ENCODE results near the gene ZNF446. TPM values are rescaled to one million over a fixed set of nuclear protein-coding genes. Genes with fewer than 3 reads are reported as not detected.
A peak's percentile ranks its signal among the peaks of the same experiment; 100 is the strongest.

ZNF446 gene
- total and polyA plus RNA-seq, 10 of the 15 experiments (the other 5 are each of a cell fraction or from before 2014, with no cell fraction given) = 0.14 to 6.9 (median 4.1) TPM

DNA sequence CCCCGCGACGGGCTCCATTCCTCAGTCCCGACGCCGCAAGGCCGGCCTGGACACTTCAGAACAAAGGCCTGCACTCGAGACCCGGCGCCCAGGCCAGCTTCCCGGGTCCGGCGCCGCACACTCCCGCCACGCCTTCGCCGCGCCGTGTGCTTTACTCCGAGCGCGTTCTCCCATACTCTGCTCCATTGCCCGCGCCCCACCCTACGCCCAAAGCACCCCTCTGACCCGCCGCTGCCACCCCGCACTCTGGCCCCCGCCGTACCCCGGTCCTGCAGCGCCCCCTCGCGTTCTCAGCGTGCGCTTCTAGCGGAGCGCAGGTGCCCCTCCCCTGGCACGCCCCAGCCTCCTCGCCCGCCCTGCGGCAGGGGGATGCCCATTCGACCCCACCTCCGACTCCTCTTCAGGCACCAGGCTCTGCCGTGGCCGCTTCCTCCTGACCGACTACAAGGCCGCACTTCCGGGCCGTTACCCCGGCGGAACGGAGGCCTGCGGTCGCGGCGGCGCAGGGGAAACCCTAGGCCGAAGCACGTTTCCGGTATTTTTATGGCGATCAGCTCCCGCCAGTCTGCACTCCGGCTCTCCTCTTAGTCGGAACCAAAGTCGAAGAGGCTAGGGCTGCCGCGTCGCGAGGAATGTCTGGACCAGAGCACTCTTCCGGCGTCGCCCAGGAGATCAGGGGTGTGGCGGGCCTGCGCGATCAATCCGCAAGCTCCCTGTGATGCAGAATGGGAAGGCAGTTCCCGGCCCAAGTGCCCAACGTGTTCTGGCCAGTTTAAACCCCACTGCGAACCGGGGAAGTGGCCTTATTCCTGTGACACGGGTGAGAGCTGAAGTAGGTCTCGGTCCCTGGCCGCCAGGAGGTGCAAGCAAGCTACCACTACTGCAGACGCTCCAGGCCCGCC lies 43.5 kb downstream of the ZNF446 start, which contains the start of gene ZBTB45 (continued):
- TF ChIP-seq SP1 (IDR thresholded peaks at IDR 0.05; ENCODE audit: low read depth, low read length) (peak; percentile 84), TCF7 (IDR thresholded peaks at IDR 0.05; ENCODE audit: borderline replicate concordance) (no peak; the same call in 1 of the 2 replicates), ATF7 (IDR thresholded peaks at IDR 0.05; ENCODE audit: low read depth) (peak; percentile 74), ASH2L (IDR thresholded peaks at IDR 0.05; ENCODE audit: borderline replicate concordance, low read depth) (peak; percentile 72; the same call in 1 of the 2 replicates), PAX5 (IDR thresholded peaks at IDR 0.05; ENCODE audit: borderline replicate concordance, low read depth, low read length) (peak; percentile 34; the same call in 1 of the 2 replicates), SUPT20H (IDR thresholded peaks at IDR 0.05; ENCODE audit: borderline replicate concordance, control insufficient read depth, low read depth, low read length) (no peak), MYB (IDR thresholded peaks at IDR 0.05; ENCODE audit: borderline replicate concordance, low read depth, low read length) (no peak), SREBF2 (IDR thresholded peaks at IDR 0.05; ENCODE audit: low read length) (peak; percentile 48; the same call in 1 of the 2 replicates), CBFB (IDR thresholded peaks at IDR 0.05; ENCODE audit: low read depth) (peak; percentile 91), HCFC1 (IDR thresholded peaks at IDR 0.05; ENCODE audit: low read length) (peak; percentile 94), POLR2A (IDR thresholded peaks at IDR 0.05; ENCODE audit: low read depth, low read length) (peak; percentile 89), SMAD1 (IDR thresholded peaks at IDR 0.05; ENCODE audit: low read depth, partially characterized antibody) (peak; percentile 73), ZNF217 (IDR thresholded peaks at IDR 0.05) (peak; percentile 73), TARDBP (IDR thresholded peaks at IDR 0.05; ENCODE audit: borderline replicate concordance) (peak; percentile 90; the same call in 1 of the 2 replicates), MXI1 (IDR thresholded peaks at IDR 0.05; ENCODE audit: low read depth, low read length) (peak; percentile 92), HDGF (IDR thresholded peaks at IDR 0.05) (peak; percentile 23; the same call in 1 of the 2 replicates), SMC3 (IDR thresholded peaks at IDR 0.05; ENCODE audit: borderline replicate concordance, low read length) (peak; percentile 44), BHLHE40 (IDR thresholded peaks at IDR 0.05; ENCODE audit: borderline replicate concordance in 1 of 2, low read depth in 2 of 2, low read length in 1 of 2) (peak; percentile 57 to 84; a peak in 3 of 4 replicates), EED (IDR thresholded peaks at IDR 0.05; ENCODE audit: low read depth) (peak; percentile 62; the same call in 1 of the 2 replicates), DPF2 (IDR thresholded peaks at IDR 0.05) (peak; percentile 89)
- TF ChIP-seq, protein P1, sequence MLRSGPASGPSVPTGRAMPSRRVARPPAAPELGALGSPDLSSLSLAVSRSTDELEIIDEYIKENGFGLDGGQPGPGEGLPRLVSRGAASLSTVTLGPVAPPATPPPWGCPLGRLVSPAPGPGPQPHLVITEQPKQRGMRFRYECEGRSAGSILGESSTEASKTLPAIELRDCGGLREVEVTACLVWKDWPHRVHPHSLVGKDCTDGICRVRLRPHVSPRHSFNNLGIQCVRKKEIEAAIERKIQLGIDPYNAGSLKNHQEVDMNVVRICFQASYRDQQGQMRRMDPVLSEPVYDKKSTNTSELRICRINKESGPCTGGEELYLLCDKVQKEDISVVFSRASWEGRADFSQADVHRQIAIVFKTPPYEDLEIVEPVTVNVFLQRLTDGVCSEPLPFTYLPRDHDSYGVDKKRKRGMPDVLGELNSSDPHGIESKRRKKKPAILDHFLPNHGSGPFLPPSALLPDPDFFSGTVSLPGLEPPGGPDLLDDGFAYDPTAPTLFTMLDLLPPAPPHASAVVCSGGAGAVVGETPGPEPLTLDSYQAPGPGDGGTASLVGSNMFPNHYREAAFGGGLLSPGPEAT (IDR thresholded peaks at IDR 0.05; ENCODE audit: low read depth) = peak; percentile 99
- TF ChIP-seq, protein P2, sequence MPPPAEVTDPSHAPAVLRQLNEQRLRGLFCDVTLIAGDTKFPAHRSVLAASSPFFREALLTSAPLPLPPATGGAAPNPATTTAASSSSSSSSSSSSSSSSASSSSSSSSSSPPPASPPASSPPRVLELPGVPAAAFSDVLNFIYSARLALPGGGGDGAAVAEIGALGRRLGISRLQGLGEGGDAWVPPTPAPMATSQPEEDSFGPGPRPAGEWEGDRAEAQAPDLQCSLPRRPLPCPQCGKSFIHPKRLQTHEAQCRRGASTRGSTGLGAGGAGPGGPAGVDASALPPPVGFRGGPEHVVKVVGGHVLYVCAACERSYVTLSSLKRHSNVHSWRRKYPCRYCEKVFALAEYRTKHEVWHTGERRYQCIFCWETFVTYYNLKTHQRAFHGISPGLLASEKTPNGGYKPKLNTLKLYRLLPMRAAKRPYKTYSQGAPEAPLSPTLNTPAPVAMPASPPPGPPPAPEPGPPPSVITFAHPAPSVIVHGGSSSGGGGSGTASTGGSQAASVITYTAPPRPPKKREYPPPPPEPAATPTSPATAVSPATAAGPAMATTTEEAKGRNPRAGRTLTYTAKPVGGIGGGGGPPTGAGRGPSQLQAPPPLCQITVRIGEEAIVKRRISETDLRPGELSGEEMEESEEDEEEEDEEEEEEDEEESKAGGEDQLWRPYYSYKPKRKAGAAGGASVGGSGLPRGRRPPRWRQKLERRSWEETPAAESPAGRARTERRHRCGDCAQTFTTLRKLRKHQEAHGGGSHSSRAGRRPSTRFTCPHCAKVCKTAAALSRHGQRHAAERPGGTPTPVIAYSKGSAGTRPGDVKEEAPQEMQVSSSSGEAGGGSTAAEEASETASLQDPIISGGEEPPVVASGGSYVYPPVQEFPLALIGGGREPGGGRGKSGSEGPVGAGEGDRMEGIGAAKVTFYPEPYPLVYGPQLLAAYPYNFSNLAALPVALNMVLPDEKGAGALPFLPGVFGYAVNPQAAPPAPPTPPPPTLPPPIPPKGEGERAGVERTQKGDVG (CRISPR knock-in tag; IDR thresholded peaks at IDR 0.05) = no peak
- TF ChIP-seq, protein P3, sequence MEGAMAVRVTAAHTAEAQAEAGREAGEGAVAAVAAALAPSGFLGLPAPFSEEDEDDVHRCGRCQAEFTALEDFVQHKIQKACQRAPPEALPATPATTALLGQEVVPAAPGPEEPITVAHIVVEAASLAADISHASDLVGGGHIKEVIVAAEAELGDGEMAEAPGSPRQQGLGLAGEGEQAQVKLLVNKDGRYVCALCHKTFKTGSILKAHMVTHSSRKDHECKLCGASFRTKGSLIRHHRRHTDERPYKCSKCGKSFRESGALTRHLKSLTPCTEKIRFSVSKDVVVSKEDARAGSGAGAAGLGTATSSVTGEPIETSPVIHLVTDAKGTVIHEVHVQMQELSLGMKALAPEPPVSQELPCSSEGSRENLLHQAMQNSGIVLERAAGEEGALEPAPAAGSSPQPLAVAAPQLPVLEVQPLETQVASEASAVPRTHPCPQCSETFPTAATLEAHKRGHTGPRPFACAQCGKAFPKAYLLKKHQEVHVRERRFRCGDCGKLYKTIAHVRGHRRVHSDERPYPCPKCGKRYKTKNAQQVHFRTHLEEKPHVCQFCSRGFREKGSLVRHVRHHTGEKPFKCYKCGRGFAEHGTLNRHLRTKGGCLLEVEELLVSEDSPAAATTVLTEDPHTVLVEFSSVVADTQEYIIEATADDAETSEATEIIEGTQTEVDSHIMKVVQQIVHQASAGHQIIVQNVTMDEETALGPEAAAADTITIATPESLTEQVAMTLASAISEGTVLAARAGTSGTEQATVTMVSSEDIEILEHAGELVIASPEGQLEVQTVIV (IDR thresholded peaks at IDR 0.05; ENCODE audit: borderline replicate concordance, partially characterized antibody) = peak; percentile 87
